Body of pancreas (tissue), 4 donors: ENCODE measurements around the gene UBE2R2.

Experiments
- CTCF ChIP-seq, 7 experiments: fragments of 450-650 bp in 4 of 7; fragments of 200-600 bp in 3 of 7; sonication (generic) in 3 of 7; IDR thresholded peaks; one replicate each; pipeline ENCODE4 v1.5.1; 2016 to 2019; ENCODE audit warnings: antibody characterized with exemption in 7 of 7
- POLR2A ChIP-seq, 3 donors: fragments of 450-650 bp; IDR thresholded peaks; one replicate each; pipeline ENCODE4 v1.6.1; 2016; ENCODE audit warnings: antibody characterized with exemption in 3 of 3, mild to moderate bottlenecking in 2 of 3

DNA sequence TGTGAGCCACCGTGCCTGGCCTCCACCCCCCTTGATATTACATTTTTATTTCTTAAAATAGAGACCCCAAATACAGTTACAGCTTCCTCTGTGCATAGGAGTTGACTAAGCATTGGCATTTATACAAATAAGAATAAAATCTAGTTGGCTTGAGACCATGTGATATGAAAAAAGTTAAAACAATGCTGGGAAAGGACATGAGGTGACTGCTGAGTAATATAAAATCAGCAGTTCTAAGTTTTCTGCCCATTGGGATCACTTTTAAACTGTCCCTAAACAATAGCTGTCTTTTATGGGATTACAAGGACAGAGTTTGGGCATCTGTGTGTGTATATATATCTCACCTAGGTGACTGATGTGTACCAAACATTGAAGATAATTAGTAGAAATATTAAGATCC, 96.6 kb downstream of the UBE2R2 start:
- TF ChIP-seq CTCF (IDR thresholded peaks at IDR 0.05) (no peak), POLR2A (IDR thresholded peaks at IDR 0.05) (no peak)
